HepG2 (cell line): ENCODE data around the gene KRT15. TPM values are rescaled to one million over a fixed set of nuclear protein-coding genes. Genes with fewer than 3 reads are reported as not detected.

Experiments
- ATAC-seq: fragments of 200-7000 bp; cut with Tn5 transposase; 3 replicates; pipeline ENCODE4 v1.9.1; 2020; ENCODE audit warnings: mild to moderate bottlenecking, moderate library complexity
- BruUV-seq: library from RNA; stranded (reverse); fragments of 400-500 nt; replicated peaks from 2 replicates; lab custom pipeline; 2021; lab: Mats Ljungman, UMichigan
- CTCF ChIA-PET: fragments of 300-600 bp; formaldehyde crosslinking; extraction: SDS; loops from one replicate; lab custom pipeline; 2021; ENCODE audit warnings: low total read pairs, inconsistent platforms, low intra/inter-chr PET ratio; lab: Yijun Ruan, JAX
- POLR2A ChIA-PET: fragments of 350-600 bp; sonication (Branson Sonifier 250); formaldehyde crosslinking; loops from one replicate; lab custom pipeline; 2020; ENCODE audit warnings: antibody characterized with exemption, inconsistent platforms; lab: Yijun Ruan, JAX
- DNase-seq: peaks from one replicate; pipeline ENCODE4 v3.0.0-alpha.2; 2015; ENCODE audit warnings: low spot score
- FAIRE-seq: peaks from 3 replicates; lab custom pipeline; 2011; peaks lifted over from hg19 to GRCh38; lab: Jason Lieb, UNC
- H2AFZ ChIP-seq: one replicate; pipeline ENCODE4 v1.6.1; 2011; ENCODE audit warnings: low read length, inconsistent platforms
- H3K27ac ChIP-seq: fragments of 300-600 bp; 3 replicates; pipeline ENCODE4 v1.8.0; 2011; ENCODE audit warnings: mixed run types, mild to moderate bottlenecking, mixed read lengths, low read length, inconsistent platforms; ENCODE audit not compliant: insufficient read depth; ENCODE audit errors: extremely low read length
- H3K27me3 ChIP-seq, 2 experiments: fragments of 200-600 bp in 1 of 2; 2 replicates in 1 of 2; 3 replicates in 1 of 2; pipeline versions ENCODE4 v1.6.0 to v1.8.0; 2011; ENCODE audit warnings: low read length in 2 of 2, mild to moderate bottlenecking in 2 of 2, moderate library complexity in 2 of 2, inconsistent platforms in 1 of 2; ENCODE audit not compliant: insufficient read depth in 2 of 2, control insufficient read depth in 1 of 2
- H3K36me3 ChIP-seq, 2 experiments: fragments of 200-600 bp in 1 of 2; replicated peaks in 1 of 2; 2 replicates in 1 of 2; 3 replicates in 1 of 2; pipeline versions ENCODE4 v1.5.1 to v1.8.0; 2011; ENCODE audit warnings: low read length in 2 of 2, inconsistent platforms in 1 of 2; ENCODE audit not compliant: insufficient read depth in 2 of 2, control insufficient read depth in 1 of 2
- H3K4me1 ChIP-seq: 2 replicates; pipeline ENCODE4 v1.5.1; 2012; ENCODE audit warnings: low read length, inconsistent platforms; ENCODE audit not compliant: insufficient read depth
- H3K4me2 ChIP-seq: 2 replicates; pipeline ENCODE4 v1.6.0; 2011; ENCODE audit warnings: low read depth, low read length, inconsistent platforms
- H3K4me3 ChIP-seq, 3 experiments: fragments of 200-600 bp in 1 of 3; sonication (generic), shearing (Covaris generic) in 1 of 3; replicated peaks in 1 of 3; 2 replicates each; pipeline ENCODE4 v1.5.1; 2011 to 2016; ENCODE audit warnings: low read length in 3 of 3, inconsistent platforms in 2 of 3, low read depth in 2 of 3, mild to moderate bottlenecking in 2 of 3, control low read depth in 1 of 3, mixed read lengths in 1 of 3; ENCODE audit not compliant: insufficient read depth in 1 of 3
- H3K79me2 ChIP-seq: one replicate; pipeline ENCODE4 v1.6.1; 2011; ENCODE audit warnings: low read length, inconsistent platforms; ENCODE audit not compliant: insufficient read depth
- H3K9ac ChIP-seq: 2 replicates; pipeline ENCODE4 v1.6.0; 2011; ENCODE audit warnings: mild to moderate bottlenecking, low read depth, low read length, inconsistent platforms; ENCODE audit not compliant: insufficient read depth
- H3K9me3 ChIP-seq: 2 replicates; pipeline ENCODE4 v1.5.1; 2012; ENCODE audit warnings: mild to moderate bottlenecking, low read length
- H4K20me1 ChIP-seq: 2 replicates; pipeline ENCODE4 v1.6.0; 2011; ENCODE audit warnings: inconsistent platforms, mild to moderate bottlenecking, low read length, moderate library complexity; ENCODE audit not compliant: insufficient read depth
- HMGA1 ChIP-seq: sonication (generic); formaldehyde crosslinking; conservative IDR thresholded peaks from 2 replicates; pipeline ENCODE4 v1.4.0; 2020; ENCODE audit warnings: missing genetic modification reagents
- LCORL ChIP-seq, 2 experiments: fragments of 450-650 bp in 1 of 2; sonication (generic) in 1 of 2; formaldehyde crosslinking in 1 of 2; IDR thresholded peaks; 2 replicates each; pipeline versions ENCODE4 v1.5.0 to v1.6.1; 2017 to 2020; ENCODE audit warnings: antibody characterized with exemption in 1 of 2, missing genetic modification reagents in 1 of 2
- ZNF350 ChIP-seq: sonication (generic); formaldehyde crosslinking; IDR thresholded peaks from 2 replicates; pipeline ENCODE4 v1.4.0; 2020; ENCODE audit warnings: mild to moderate bottlenecking, low read depth, missing genetic modification reagents, borderline replicate concordance
- ZNF546 ChIP-seq: sonication (generic); formaldehyde crosslinking; conservative IDR thresholded peaks from 2 replicates; pipeline ENCODE4 v1.8.1; 2023; ENCODE audit warnings: mild to moderate bottlenecking, missing genetic modification reagents
- WGBS: methylation state at CpG from one replicate; pipeline ENCODE4 v1.1.6; 2017; ENCODE audit warnings: low lambda C conversion rate; 5-methylcytosine and 5-hydroxymethylcytosine counted together
- in situ Hi-C: cut with HindIII; loops from 2 replicates; pipeline ENCODE4 v1.10.0; 2017; ENCODE audit warnings: low pct_unique_long_range_greater_than_20kb; ENCODE audit not compliant: extremely low pct_ligation_motif_present
- intact Hi-C: fragments of 100-400 bp; cut with micrococcal nuclease; formaldehyde crosslinking; loops from one replicate; pipeline ENCODE4 v1.10.0; 2022; ENCODE audit not compliant: unreplicated experiment
- polyA plus RNA-seq, 8 experiments: library from polyadenylated mRNA; depleted of rRNA in 3 of 8; stranded (reverse) in 7 of 8; unstranded in 1 of 8; fragments of >200 nt; fragmentation: Illumina TruSeq in 4 of 8; extraction: Trizol in 4 of 8; gene quantifications; 2 replicates each; pipeline versions ENCODE4 v1.2.1 to v1.2.3, GENCODE V29; 2011 to 2016; ENCODE audit warnings: low read depth in 4 of 8, missing spikeins in 1 of 8, mixed read lengths in 1 of 8; ENCODE audit not compliant: insufficient read depth in 1 of 8
- total RNA-seq, 5 experiments: library from RNA; depleted of rRNA; stranded (reverse); fragments of >200 nt; fragmentation: Illumina TruSeq; extraction: Trizol; gene quantifications; 2 replicates each; pipeline ENCODE4 v1.2.3, GENCODE V29; 2016; ENCODE audit warnings: low read depth in 1 of 5
- TF ChIP-seq, protein P1 (sequence below), 2 experiments: fragments of 450-650 bp in 1 of 2; sonication (generic) in 1 of 2; formaldehyde crosslinking in 1 of 2; IDR thresholded peaks; 2 replicates each; pipeline versions ENCODE4 v1.6.1 to v1.8.0; 2016 to 2022; ENCODE audit warnings: antibody characterized with exemption in 1 of 2, mild to moderate bottlenecking in 1 of 2, missing genetic modification reagents in 1 of 2
- TF ChIP-seq, protein P2 (sequence below): sonication (generic); formaldehyde crosslinking; IDR thresholded peaks from 2 replicates; pipeline ENCODE4 v1.8.1; 2023; ENCODE audit warnings: mild to moderate bottlenecking, inconsistent platforms, moderate library complexity, missing genetic modification reagents, borderline replicate concordance

The KRT15 gene
- total and polyA plus RNA-seq, 2 of the 13 experiments (the other 11 are each of a cell fraction or from before 2014, with no cell fraction given): 0.46 to 0.63 TPM

DNA sequence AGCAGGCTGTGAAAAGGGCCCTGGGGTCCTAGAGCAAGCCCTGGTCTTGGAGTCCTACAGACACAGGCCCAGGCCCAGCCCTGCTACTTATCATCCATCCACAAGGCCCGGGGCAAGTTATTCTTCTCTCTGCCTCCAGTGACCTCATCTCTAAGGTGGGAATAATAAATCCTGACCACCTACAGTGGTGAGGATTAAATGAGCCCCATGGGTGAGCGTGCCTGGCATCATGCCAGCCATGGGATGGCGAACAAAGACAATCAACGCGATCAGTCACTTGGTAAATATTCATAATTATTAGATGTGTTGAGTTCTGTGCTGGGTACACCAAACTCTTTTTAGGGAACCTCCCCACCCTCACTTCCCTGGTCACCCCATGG is 5.5 kb downstream of the KRT15 start:
- FAIRE-seq (no peak), ATAC-seq (no peak), DNase-seq (no peak)
- TF ChIP-seq, protein P1, sequence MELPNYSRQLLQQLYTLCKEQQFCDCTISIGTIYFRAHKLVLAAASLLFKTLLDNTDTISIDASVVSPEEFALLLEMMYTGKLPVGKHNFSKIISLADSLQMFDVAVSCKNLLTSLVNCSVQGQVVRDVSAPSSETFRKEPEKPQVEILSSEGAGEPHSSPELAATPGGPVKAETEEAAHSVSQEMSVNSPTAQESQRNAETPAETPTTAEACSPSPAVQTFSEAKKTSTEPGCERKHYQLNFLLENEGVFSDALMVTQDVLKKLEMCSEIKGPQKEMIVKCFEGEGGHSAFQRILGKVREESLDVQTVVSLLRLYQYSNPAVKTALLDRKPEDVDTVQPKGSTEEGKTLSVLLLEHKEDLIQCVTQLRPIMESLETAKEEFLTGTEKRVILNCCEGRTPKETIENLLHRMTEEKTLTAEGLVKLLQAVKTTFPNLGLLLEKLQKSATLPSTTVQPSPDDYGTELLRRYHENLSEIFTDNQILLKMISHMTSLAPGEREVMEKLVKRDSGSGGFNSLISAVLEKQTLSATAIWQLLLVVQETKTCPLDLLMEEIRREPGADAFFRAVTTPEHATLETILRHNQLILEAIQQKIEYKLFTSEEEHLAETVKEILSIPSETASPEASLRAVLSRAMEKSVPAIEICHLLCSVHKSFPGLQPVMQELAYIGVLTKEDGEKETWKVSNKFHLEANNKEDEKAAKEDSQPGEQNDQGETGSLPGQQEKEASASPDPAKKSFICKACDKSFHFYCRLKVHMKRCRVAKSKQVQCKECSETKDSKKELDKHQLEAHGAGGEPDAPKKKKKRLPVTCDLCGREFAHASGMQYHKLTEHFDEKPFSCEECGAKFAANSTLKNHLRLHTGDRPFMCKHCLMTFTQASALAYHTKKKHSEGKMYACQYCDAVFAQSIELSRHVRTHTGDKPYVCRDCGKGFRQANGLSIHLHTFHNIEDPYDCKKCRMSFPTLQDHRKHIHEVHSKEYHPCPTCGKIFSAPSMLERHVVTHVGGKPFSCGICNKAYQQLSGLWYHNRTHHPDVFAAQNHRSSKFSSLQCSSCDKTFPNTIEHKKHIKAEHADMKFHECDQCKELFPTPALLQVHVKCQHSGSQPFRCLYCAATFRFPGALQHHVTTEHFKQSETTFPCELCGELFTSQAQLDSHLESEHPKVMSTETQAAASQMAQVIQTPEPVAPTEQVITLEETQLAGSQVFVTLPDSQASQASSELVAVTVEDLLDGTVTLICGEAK (IDR thresholded peaks at IDR 0.05): no peak
- TF ChIP-seq, protein P1 (CRISPR knock-in tag; IDR thresholded peaks at IDR 0.05): no peak
- TF ChIP-seq ZNF350 (CRISPR knock-in tag) (no peak), LCORL (IDR thresholded peaks at IDR 0.05) (peak; percentile 70), LCORL (CRISPR knock-in tag; IDR thresholded peaks at IDR 0.05) (no peak), HMGA1 (no peak), ZNF546 (CRISPR knock-in tag) (no peak)
- TF ChIP-seq, protein P2, sequence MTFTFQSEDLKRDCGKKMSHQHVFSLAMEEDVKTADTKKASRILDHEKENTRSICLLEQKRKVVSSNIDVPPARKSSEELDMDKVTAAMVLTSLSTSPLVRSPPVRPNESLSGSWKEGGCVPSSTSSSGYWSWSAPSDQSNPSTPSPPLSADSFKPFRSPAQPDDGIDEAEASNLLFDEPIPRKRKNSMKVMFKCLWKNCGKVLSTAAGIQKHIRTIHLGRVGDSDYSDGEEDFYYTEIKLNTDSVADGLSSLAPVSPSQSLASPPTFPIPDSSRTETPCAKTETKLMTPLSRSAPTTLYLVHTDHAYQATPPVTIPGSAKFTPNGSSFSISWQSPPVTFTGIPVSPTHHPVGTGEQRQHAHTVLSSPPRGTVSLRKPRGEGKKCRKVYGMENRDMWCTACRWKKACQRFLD (CRISPR knock-in tag): no peak
- no TSS peak for BruUV-seq
- intact Hi-C loops: no loop called here
- no peaks in the 10 kb centered on the region for H3K9me3 ChIP-seq
- no peaks in the 10 kb centered on the region for H3K79me2 ChIP-seq
- H3K9ac ChIP-seq: no peak overlapping the region
- CTCF ChIA-PET: no interaction called here
- POLR2A ChIA-PET: no interaction called here
- no peak overlapping the region for H3K4me3 ChIP-seq
- in situ Hi-C loops: no loop called here
- WGBS: 67% methylated on average over 5 of the region's 5 CpGs
- H3K4me1 ChIP-seq: no peaks in the 10 kb centered on the region
- H2AFZ ChIP-seq: no peak overlapping the region
- peaks cover 5 to 37% of the 10 kb centered on the region in 2 experiments for H3K27me3 ChIP-seq
- no peaks in the 10 kb centered on the region for H3K36me3 ChIP-seq
- no peak overlapping the region for H3K27ac ChIP-seq
- no peak overlapping the region for H3K4me2 ChIP-seq
- no peaks in the 10 kb centered on the region for H4K20me1 ChIP-seq
